Fibroblast of villous mesenchyme (primary cell): Measurements from ENCODE around the gene SH3GL1. TPM values are rescaled to one million over a fixed set of nuclear protein-coding genes. Genes with fewer than 3 reads are reported as not detected.
"Not testable (repeated sequence)": the region's sequence is repeated elsewhere in the genome, so short reads cannot be mapped to it uniquely, and the experiment has no call there.

Experiments used
- DNase-seq: peaks from one replicate; pipeline ENCODE4 v3.0.0-alpha.2; 2010; ENCODE audit warnings: low read depth
- H3K4me3 ChIP-seq: 2 replicates; pipeline ENCODE4 v1.5.1; 2011; ENCODE audit warnings: low read depth, mild to moderate bottlenecking, low read length
- CTCF ChIP-seq: IDR thresholded peaks from 2 replicates; pipeline ENCODE4 v1.5.1; 2012; ENCODE audit warnings: low read depth, mild to moderate bottlenecking, low read length; ENCODE audit not compliant: insufficient read depth
- total RNA-seq: library from RNA; depleted of rRNA; stranded (reverse); fragments of >200 nt; gene quantifications from 2 replicates; pipeline ENCODE4 v1.2.3, GENCODE V29; 2012

SH3GL1 gene
- total RNA-seq, 1 donor = 65.2 TPM

- DNase-seq = no peak
Measured at GRCh38 chr19:4357095-4357797, 43.1 kb downstream of the SH3GL1 start.

DNA sequence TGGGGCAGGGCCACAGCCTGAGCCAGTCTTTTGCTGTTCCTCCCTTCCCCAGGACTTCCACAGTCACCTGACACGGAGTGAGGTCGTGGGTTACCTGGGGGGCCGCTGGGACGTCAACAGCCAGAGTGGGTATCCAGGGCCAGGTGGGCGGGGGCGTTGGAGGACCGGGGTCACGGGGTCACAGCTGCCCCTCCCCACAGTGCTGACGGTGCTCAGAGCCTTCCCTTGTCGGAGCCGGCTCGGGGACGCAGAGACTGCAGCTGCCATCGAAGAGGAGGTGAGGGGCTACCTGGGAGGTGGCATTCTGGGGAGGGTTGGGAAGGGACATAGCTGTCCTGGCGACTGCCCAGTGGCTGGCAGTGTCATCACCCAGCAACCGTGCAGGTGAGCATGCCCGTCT is 45.5 kb downstream of the SH3GL1 start:
- H3K4me3 ChIP-seq = no peak overlapping the region
- TF ChIP-seq CTCF = no peak
- DNase-seq = no peak

More at GRCh38 chr19:4357095-4357797, 43.1 kb downstream of the SH3GL1 start:
- TF ChIP-seq CTCF = no peak
- H3K4me3 ChIP-seq = no peak overlapping the region

- H3K4me3 ChIP-seq = no peak overlapping the region
- no peak for TF ChIP-seq CTCF
- no peak for DNase-seq
Measured at GRCh38 chr19:4354282-4354681, 46.1 kb downstream of the SH3GL1 start.

DNA sequence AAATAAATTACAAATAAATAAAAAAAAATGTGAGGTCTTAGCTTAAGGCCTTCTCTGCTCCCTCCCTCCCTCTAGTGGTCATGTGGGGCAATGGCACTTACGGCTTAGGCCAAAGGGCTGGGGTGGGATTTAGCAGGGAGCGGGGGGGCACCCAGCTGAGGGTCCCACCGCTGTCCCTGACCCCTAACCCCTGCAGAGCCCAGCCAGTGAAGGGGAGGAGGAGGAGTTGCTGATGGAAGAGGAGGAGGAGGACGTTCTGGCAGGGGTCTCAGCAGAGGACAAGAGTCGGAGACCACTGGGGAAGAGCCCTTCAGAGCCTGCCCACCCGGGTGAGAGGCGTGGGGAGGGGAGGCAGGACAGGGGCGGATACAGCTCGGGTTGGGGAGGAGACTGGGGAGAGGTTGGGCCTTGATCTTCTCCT is 47.6 kb downstream of the SH3GL1 start:
- DNase-seq = peak; percentile 73
- no peak overlapping the region for H3K4me3 ChIP-seq
- peak; percentile 91 for TF ChIP-seq CTCF

- no peak for DNase-seq
- no peak for TF ChIP-seq CTCF
- no peak overlapping the region for H3K4me3 ChIP-seq
Measured at GRCh38 chr19:4350726-4351125, 49.6 kb downstream of the SH3GL1 start.

DNA sequence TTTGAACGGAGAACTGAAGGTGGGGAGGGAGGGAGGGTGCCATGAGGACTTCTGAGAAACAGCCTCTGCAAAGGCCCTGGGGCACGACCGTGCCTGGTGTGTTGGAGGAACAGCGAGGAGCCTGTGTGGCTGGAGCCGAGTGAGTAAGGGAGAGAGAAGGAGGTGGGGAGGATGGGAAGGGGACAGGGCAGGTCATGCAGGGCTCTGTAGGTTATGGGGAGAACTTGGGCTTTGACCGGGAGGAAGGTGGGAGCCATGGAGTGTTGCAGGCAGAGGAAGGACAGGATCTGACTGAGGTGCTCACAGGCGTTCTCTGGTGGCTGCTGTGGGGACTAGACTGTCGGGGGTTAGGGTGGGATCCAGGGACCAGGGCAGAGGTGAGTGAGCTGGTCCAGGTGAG is 50.2 kb downstream of the SH3GL1 start:
- no peak for TF ChIP-seq CTCF
- H3K4me3 ChIP-seq = no peak overlapping the region
- no peak for DNase-seq

GRCh38 chr19:4349225-4349624 is 51.1 kb downstream of the SH3GL1 start:
- not testable (repeated sequence) for H3K4me3 ChIP-seq, DNase-seq
